H1 (cell line): ENCODE data around the gene AFF2. TPM values are rescaled to one million over a fixed set of nuclear protein-coding genes. Genes with fewer than 3 reads are reported as not detected.

Experiments used
- CTCF ChIA-PET: fragments of 300-600 bp; sonication (Branson Sonifier 250); formaldehyde crosslinking; loops from one replicate; lab custom pipeline; 2021; ENCODE audit not compliant: partially characterized antibody; lab: Charles Lee
- POLR2A ChIA-PET: fragments of 300-600 bp; sonication (Branson Sonifier 250); formaldehyde crosslinking; loops from one replicate; lab custom pipeline; 2021; ENCODE audit warnings: inconsistent platforms; ENCODE audit not compliant: partially characterized antibody; lab: Charles Lee
- DNase-seq, 2 experiments: peaks; one replicate each; pipeline versions ENCODE4 v3.0.0 to v3.0.0-alpha.2; 2010 to 2022; ENCODE audit warnings: low spot score in 2 of 2, low read depth in 1 of 2, mixed read lengths in 1 of 2
- FAIRE-seq: peaks from 2 replicates; lab custom pipeline; 2011; peaks lifted over from hg19 to GRCh38; lab: Jason Lieb, UNC
- H2AFZ ChIP-seq: 2 replicates; pipeline ENCODE4 v1.8.1; 2012; ENCODE audit warnings: low read length, inconsistent platforms
- H2AK5ac ChIP-seq: 2 replicates; pipeline ENCODE4 v1.6.1; 2013; ENCODE audit warnings: low read depth, low read length
- H2BK120ac ChIP-seq: replicated peaks from 2 replicates; pipeline ENCODE3; 2013; ENCODE audit warnings: low read depth, low read length, inconsistent platforms
- H2BK12ac ChIP-seq: 2 replicates; pipeline ENCODE4 v1.6.1; 2013; ENCODE audit warnings: low read depth, low read length
- H2BK15ac ChIP-seq: 2 replicates; pipeline ENCODE4 v1.6.1; 2013; ENCODE audit warnings: low read length
- H2BK20ac ChIP-seq: 2 replicates; pipeline ENCODE4 v1.6.1; 2013; ENCODE audit warnings: low read length
- H2BK5ac ChIP-seq: 2 replicates; pipeline ENCODE4 v1.6.1; 2013; ENCODE audit warnings: low read depth, low read length
- H3K14ac ChIP-seq: 2 replicates; pipeline ENCODE4 v1.6.1; 2013; ENCODE audit warnings: inconsistent platforms; ENCODE audit not compliant: insufficient read length
- H3K18ac ChIP-seq: 2 replicates; pipeline ENCODE4 v1.6.1; 2013; ENCODE audit warnings: low read length; ENCODE audit errors: extremely low read depth
- H3K23ac ChIP-seq: 2 replicates; pipeline ENCODE4 v1.6.1; 2013; ENCODE audit warnings: inconsistent platforms; ENCODE audit not compliant: insufficient read length
- H3K23me2 ChIP-seq: 2 replicates; pipeline ENCODE4 v1.6.1; 2013; ENCODE audit warnings: low read depth, low read length
- H3K27ac ChIP-seq: 2 replicates; pipeline ENCODE4 v1.6.1; 2011; ENCODE audit warnings: low read depth, low read length, inconsistent platforms
- H3K27me3 ChIP-seq, 4 experiments: replicated peaks in 1 of 4; 1 replicate in 1 of 4; 2 replicates in 3 of 4; pipeline versions ENCODE4 v1.6.1 to v1.8.1; 2011 to 2013; ENCODE audit warnings: low read length in 3 of 4, mild to moderate bottlenecking in 3 of 4, inconsistent platforms in 2 of 4, mixed read lengths in 2 of 4, moderate library complexity in 1 of 4; ENCODE audit not compliant: control insufficient read depth in 3 of 4, insufficient read depth in 3 of 4; ENCODE audit errors: extremely low read depth in 1 of 4
- H3K36me3 ChIP-seq, 4 experiments: 2 replicates each; pipeline versions ENCODE4 v1.6.1 to v1.8.1; 2011 to 2013; ENCODE audit warnings: mild to moderate bottlenecking in 4 of 4, low read length in 3 of 4, moderate library complexity in 2 of 4, control low read depth in 1 of 4, inconsistent platforms in 1 of 4; ENCODE audit not compliant: insufficient read depth in 4 of 4, control insufficient read depth in 2 of 4
- H3K4ac ChIP-seq: replicated peaks from 2 replicates; pipeline ENCODE3; 2013; ENCODE audit warnings: low read length, low read depth, mixed read lengths, inconsistent platforms; ENCODE audit not compliant: insufficient read length
- H3K4me1 ChIP-seq, 4 experiments: replicated peaks in 1 of 4; 1 replicate in 1 of 4; 2 replicates in 3 of 4; pipeline versions ENCODE4 v1.6.1 to v1.8.1; 2011 to 2013; ENCODE audit warnings: low read length in 3 of 4, inconsistent platforms in 2 of 4, mixed read lengths in 1 of 4; ENCODE audit not compliant: insufficient read depth in 4 of 4, control insufficient read depth in 3 of 4
- H3K4me2 ChIP-seq, 2 experiments: 2 replicates each; pipeline versions ENCODE4 v1.6.1 to v1.8.1; 2011 to 2013; ENCODE audit warnings: low read depth in 2 of 2, low read length in 2 of 2, control low read depth in 1 of 2, inconsistent platforms in 1 of 2, mild to moderate bottlenecking in 1 of 2; ENCODE audit not compliant: insufficient read depth in 1 of 2
- H3K4me3 ChIP-seq, 4 experiments: fragments of 200-600, 300-600 bp in 1 of 4; sonication (generic), shearing (Covaris generic), sonication (Bioruptor Twin) in 1 of 4; 2 replicates each; pipeline versions ENCODE4 v1.5.1 to v1.8.1; 2011 to 2016; ENCODE audit warnings: low read length in 4 of 4, low read depth in 3 of 4, control low read depth in 2 of 4, inconsistent platforms in 2 of 4, mild to moderate bottlenecking in 2 of 4, mixed read lengths in 1 of 4, moderate library complexity in 1 of 4; ENCODE audit not compliant: insufficient read depth in 2 of 4; ENCODE audit errors: extremely low read depth in 1 of 4
- H3K56ac ChIP-seq: replicated peaks from 2 replicates; pipeline ENCODE3; 2013; ENCODE audit warnings: low read depth, mild to moderate bottlenecking, mixed read lengths, low read length, inconsistent platforms; ENCODE audit not compliant: insufficient read length
- H3K79me1 ChIP-seq: 2 replicates; pipeline ENCODE4 v1.6.1; 2013; ENCODE audit warnings: low read depth, low read length, control low read depth
- H3K79me2 ChIP-seq, 2 experiments: 2 replicates each; pipeline versions ENCODE4 v1.6.1 to v1.8.1; 2012 to 2013; ENCODE audit warnings: low read length in 2 of 2, mild to moderate bottlenecking in 2 of 2, inconsistent platforms in 1 of 2; ENCODE audit not compliant: insufficient read depth in 2 of 2, control insufficient read depth in 1 of 2
- H3K9ac ChIP-seq, 4 experiments: replicated peaks in 1 of 4; 1 replicate in 1 of 4; 2 replicates in 3 of 4; pipeline versions ENCODE4 v1.6.1 to v1.8.1; 2011 to 2013; ENCODE audit warnings: low read depth in 3 of 4, low read length in 3 of 4, control low read depth in 2 of 4, mild to moderate bottlenecking in 2 of 4, moderate library complexity in 2 of 4, inconsistent platforms in 1 of 4; ENCODE audit errors: extremely low read depth in 1 of 4
- H3K9me3 ChIP-seq, 2 experiments: 2 replicates each; pipeline versions ENCODE4 v1.6.1 to v1.8.1; 2012 to 2013; ENCODE audit warnings: mild to moderate bottlenecking in 2 of 2, moderate library complexity in 2 of 2, control low read depth in 1 of 2, inconsistent platforms in 1 of 2, low read depth in 1 of 2, low read length in 1 of 2, mixed read lengths in 1 of 2; ENCODE audit not compliant: insufficient read depth in 2 of 2
- H4K20me1 ChIP-seq, 2 experiments: replicated peaks in 1 of 2; 2 replicates each; pipeline versions ENCODE3 to v1.8.1; 2011 to 2013; ENCODE audit warnings: inconsistent platforms in 2 of 2, low read length in 2 of 2, mild to moderate bottlenecking in 1 of 2; ENCODE audit not compliant: insufficient read depth in 2 of 2, control insufficient read depth in 1 of 2
- H4K5ac ChIP-seq: 2 replicates; pipeline ENCODE4 v1.6.1; 2013; ENCODE audit warnings: low read length, low read depth, mixed read lengths, inconsistent platforms; ENCODE audit not compliant: insufficient read length
- H4K8ac ChIP-seq: 2 replicates; pipeline ENCODE4 v1.8.0; 2013; ENCODE audit warnings: mild to moderate bottlenecking, moderate library complexity, low read length, inconsistent platforms; ENCODE audit not compliant: insufficient read depth; ENCODE audit errors: extremely low read depth
- H4K91ac ChIP-seq: replicated peaks from 2 replicates; pipeline ENCODE3; 2013; ENCODE audit warnings: low read length, mixed read lengths, inconsistent platforms; ENCODE audit not compliant: insufficient read length
- CBX5 ChIP-seq: fragments of 300-800, 300-1000 bp; sonication (generic); IDR thresholded peaks from 2 replicates; pipeline ENCODE4 v1.7.1; 2016; ENCODE audit warnings: antibody characterized with exemption, low read length, low read depth
- CHD1 ChIP-seq: IDR thresholded peaks from 2 replicates; pipeline ENCODE4 v1.6.1; 2012; ENCODE audit warnings: low read depth, low read length, improper control_type of control experiment
- CTCF ChIP-seq, 3 experiments: IDR thresholded peaks; 1 replicate in 2 of 3; 2 replicates in 1 of 3; pipeline versions ENCODE4 v1.5.1 to v1.6.1; 2011; ENCODE audit warnings: low read length in 3 of 3, mild to moderate bottlenecking in 3 of 3, inconsistent platforms in 2 of 3, low read depth in 1 of 3, moderate library complexity in 1 of 3; ENCODE audit not compliant: insufficient read depth in 1 of 3; ENCODE audit errors: control extremely low read depth in 1 of 3
- FOSL1 ChIP-seq: IDR thresholded peaks from 2 replicates; pipeline ENCODE4 v1.6.1; 2011; ENCODE audit warnings: mild to moderate bottlenecking, low read depth, low read length, moderate library complexity; ENCODE audit not compliant: insufficient read depth
- HDAC6 ChIP-seq: IDR thresholded peaks from one replicate; pipeline ENCODE4 v1.7.1; 2012; ENCODE audit warnings: low read depth, mild to moderate bottlenecking, inconsistent platforms, low read length, moderate library complexity
- KDM5A ChIP-seq: fragments of 200-600 bp; IDR thresholded peaks from 2 replicates; pipeline ENCODE4 v1.7.1; 2012; ENCODE audit warnings: mild to moderate bottlenecking, low read length, inconsistent platforms, mixed read lengths
- PHF8 ChIP-seq: fragments of 200-600 bp; sonication (generic); conservative IDR thresholded peaks from 2 replicates; pipeline ENCODE4 v1.7.1; 2012; ENCODE audit warnings: low read depth, mild to moderate bottlenecking, inconsistent platforms, low read length, moderate library complexity
- RAD21 ChIP-seq, 2 experiments: IDR thresholded peaks in 1 of 2; conservative IDR thresholded peaks in 1 of 2; 2 replicates each; pipeline ENCODE4 v1.6.1; 2011; ENCODE audit warnings: low read depth in 2 of 2, low read length in 2 of 2, improper control_type of control experiment in 1 of 2, inconsistent platforms in 1 of 2, mild to moderate bottlenecking in 1 of 2, moderate library complexity in 1 of 2
- SAP30 ChIP-seq: fragments of 300-600 bp; sonication (generic); IDR thresholded peaks from 2 replicates; pipeline ENCODE4 v1.7.1; 2012; ENCODE audit warnings: low read length, moderate library complexity, mild to moderate bottlenecking, inconsistent platforms; ENCODE audit not compliant: insufficient read depth, insufficient replicate concordance
- SP1 ChIP-seq: IDR thresholded peaks from 2 replicates; pipeline ENCODE4 v1.6.1; 2011; ENCODE audit warnings: low read depth, low read length
- SP2 ChIP-seq: IDR thresholded peaks from 2 replicates; pipeline ENCODE4 v1.6.1; 2012; ENCODE audit warnings: mild to moderate bottlenecking, low read length, inconsistent platforms
- TAF1 ChIP-seq: IDR thresholded peaks from 2 replicates; pipeline ENCODE4 v1.6.1; 2011; ENCODE audit warnings: mild to moderate bottlenecking, low read depth, low read length
- TAF7 ChIP-seq: optimal IDR thresholded peaks from 2 replicates; pipeline ENCODE3; 2011; ENCODE audit warnings: low read depth, mild to moderate bottlenecking, inconsistent platforms, low read length, moderate library complexity, borderline replicate concordance
- polyA plus RNA-seq, 7 experiments: library from polyadenylated mRNA; depleted of rRNA in 3 of 7; stranded (reverse) in 5 of 7; unstranded in 2 of 7; fragments of >200 nt in 5 of 7; fragments of 200-250 nt in 2 of 7; gene quantifications; 1 replicate in 5 of 7; 2 replicates in 1 of 7; 4 replicates in 1 of 7; pipeline versions ENCODE4 v1.2.1 to v1.2.3, GENCODE V29; 2011 to 2013; ENCODE audit warnings: missing spikeins in 2 of 7, mixed read lengths in 2 of 7
- total RNA-seq: library from RNA; stranded (reverse); fragmentation: NEBNext Ultra II Directional; extraction: Animal tissue kit (Norgen Biotek cat#: 25700); gene quantifications from 2 replicates; pipeline ENCODE4 v1.2.1, GENCODE V29; 2021

AFF2 gene
- total and polyA plus RNA-seq, 2 of the 8 experiments (the other 6 are each of a cell fraction or from before 2014, with no cell fraction given): 2.0 to 7.3 TPM

- Histone ChIP-seq H3K27me3 (no peaks in the 10 kb centered on the region), H3K4ac (no peak overlapping the region), H3K79me2 (no peaks in the 10 kb centered on the region), H3K23me2 (no peaks in the 10 kb centered on the region), H3K79me1 (no peaks in the 10 kb centered on the region), H2BK5ac (no peak overlapping the region), H2AFZ (no peak overlapping the region), H3K9me3 (no peaks in the 10 kb centered on the region), H3K14ac (no peak overlapping the region), H4K91ac (no peak overlapping the region), H3K4me3 (no peak overlapping the region), H3K4me2 (no peak overlapping the region), H3K56ac (no peak overlapping the region), H2BK20ac (no peak overlapping the region), H2BK120ac (no peak overlapping the region), H2AK5ac (no peak overlapping the region), H4K20me1 (no peaks in the 10 kb centered on the region), H4K8ac (no peak overlapping the region), H3K36me3 (no peaks in the 10 kb centered on the region), H2BK15ac (no peak overlapping the region), H3K23ac (no peak overlapping the region), H3K9ac (no peak overlapping the region), H3K4me1 (no peaks in the 10 kb centered on the region), H3K18ac (no peak overlapping the region), H3K27ac (no peak overlapping the region), H4K5ac (no peak overlapping the region), H2BK12ac (no peak overlapping the region)
- FAIRE-seq: no peak
- CTCF ChIA-PET: no interaction called here
- DNase-seq: no peak
- POLR2A ChIA-PET: no interaction called here
- no peak for TF ChIP-seq PHF8
- no peak for TF ChIP-seq SAP30
- TF ChIP-seq TAF1: no peak
- TF ChIP-seq SP1: no peak
- TF ChIP-seq KDM5A: no peak
- TF ChIP-seq HDAC6: no peak
- TF ChIP-seq TAF7: no peak
- no peak for TF ChIP-seq RAD21 (IDR thresholded peaks at IDR 0.05 in 1 of 2, conservative IDR thresholded peaks at IDR 0.05 in 1 of 2; ENCODE audit: low read depth in 2 of 2, low read length in 2 of 2)
- no peak for TF ChIP-seq FOSL1
- TF ChIP-seq CTCF (IDR thresholded peaks at IDR 0.05; ENCODE audit: control extremely low read depth in 1 of 3, insufficient read depth in 1 of 3, low read depth in 1 of 3, low read length in 3 of 3): no peak
- no peak for TF ChIP-seq CBX5
- no peak for TF ChIP-seq CHD1
- TF ChIP-seq SP2: no peak
Observed at GRCh38 chrX:148659481-148659880, 159.1 kb downstream of the AFF2 start.
